GM21528 (cell line): ENCODE measurements around the gene ZNF776.
"Not testable (repeated sequence)": the region's sequence is repeated elsewhere in the genome, so short reads cannot be mapped to it uniquely, and the experiment has no call there.

Experiments used
- ATAC-seq: cut with Tn5 transposase; IDR thresholded peaks from one replicate; pipeline ENCODE4 v1.9.1; 2021; ENCODE audit warnings: mild to moderate bottlenecking, moderate library complexity; ENCODE audit not compliant: unreplicated experiment, low FRiP score

ZNF776 gene

GRCh38 chr19:57776764-57777296 is 30.2 kb downstream of the ZNF776 start:
- no peak for ATAC-seq

- no peak for ATAC-seq
Observed at GRCh38 chr19:57778336-57778735, 31.7 kb downstream of the ZNF776 start.

GRCh38 chr19:57779220-57779845 is 32.7 kb downstream of the ZNF776 start:
- ATAC-seq = no peak

GRCh38 chr19:57786286-57786685 is 39.7 kb downstream of the ZNF776 start:
- ATAC-seq = no peak

GRCh38 chr19:57786906-57787305 is 40.3 kb downstream of the ZNF776 start:
- ATAC-seq = no peak

GRCh38 chr19:57788114-57788692 is 41.6 kb downstream of the ZNF776 start:
- no peak for ATAC-seq

- ATAC-seq = no peak
Observed at GRCh38 chr19:57789288-57789687, 42.7 kb downstream of the ZNF776 start.

GRCh38 chr19:57796580-57796979 is 50.0 kb downstream of the ZNF776 start:
- ATAC-seq = not testable (repeated sequence)

GRCh38 chr19:57800696-57801095 is 54.1 kb downstream of the ZNF776 start:
- ATAC-seq = no peak

- no peak for ATAC-seq
Observed at GRCh38 chr19:57802269-57802668, 55.7 kb downstream of the ZNF776 start.

- no peak for ATAC-seq
Observed at GRCh38 chr19:57803265-57803593, 56.6 kb downstream of the ZNF776 start.

GRCh38 chr19:57803594-57804325 is 57.1 kb downstream of the ZNF776 start:
- no peak for ATAC-seq

GRCh38 chr19:57807541-57807940 is 60.9 kb downstream of the ZNF776 start:
- no peak for ATAC-seq
